Activated naive CD8-positive, alpha-beta T cell treated with anti-CD3 and anti-CD28 coated beads, Interleukin-2, amount 50 U/mL, for 16 hours (primary cell): Measurements from ENCODE around the gene CDC42SE2.

Experiments
- DNase-seq: peaks from one replicate; pipeline ENCODE4 v3.0.0-alpha.2; 2020; ENCODE audit warnings: low read depth, low spot score

CDC42SE2 gene, protein sequence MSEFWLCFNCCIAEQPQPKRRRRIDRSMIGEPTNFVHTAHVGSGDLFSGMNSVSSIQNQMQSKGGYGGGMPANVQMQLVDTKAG

DNA sequence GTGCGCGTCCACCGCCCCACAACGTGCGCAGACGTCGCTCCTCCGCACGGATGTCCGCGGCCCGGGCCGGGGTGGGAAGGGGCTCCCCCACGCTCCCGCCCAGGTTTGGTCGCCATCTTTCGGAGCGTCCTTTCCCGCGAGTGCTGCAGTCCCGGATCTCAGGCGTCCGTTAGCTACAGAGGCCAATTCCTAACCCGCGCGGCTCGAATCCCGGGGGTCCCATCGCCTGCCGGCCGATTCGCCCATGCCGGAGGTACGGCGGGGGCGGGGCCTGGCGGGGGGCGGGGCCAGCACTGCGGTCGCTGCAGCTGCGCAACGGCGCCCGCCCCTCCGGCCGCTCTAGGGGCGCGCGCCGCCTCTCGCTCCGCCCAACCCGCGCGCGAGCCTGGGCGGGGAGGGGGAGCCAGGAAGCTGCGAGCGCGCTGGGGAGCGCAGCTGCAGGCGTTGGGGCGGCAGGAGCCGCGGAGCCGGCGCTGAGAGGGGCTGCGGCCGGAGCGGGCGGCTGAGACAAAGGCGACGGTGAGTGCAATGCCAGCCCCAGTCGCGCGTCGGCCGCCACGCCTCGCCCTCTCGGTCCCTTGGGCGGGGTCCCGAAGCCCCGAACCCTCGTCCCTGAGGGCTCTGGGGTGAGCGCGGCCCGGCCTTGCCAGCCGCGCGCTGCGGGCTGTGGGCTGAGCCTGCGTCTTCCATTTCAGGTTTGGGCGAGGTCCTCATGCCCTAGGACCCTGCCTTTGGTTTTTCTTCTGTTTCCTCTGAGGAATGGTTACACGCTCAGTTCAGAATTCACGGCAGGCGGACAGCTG lies at the start of gene CDC42SE2:
TSS of gene CDC42SE2 (plus strand) at position 406 of the 803 bp plus-strand sequence. CDS start 95,441 bp downstream, outside the sequence.
- DNase-seq: peak; percentile 71

DNA sequence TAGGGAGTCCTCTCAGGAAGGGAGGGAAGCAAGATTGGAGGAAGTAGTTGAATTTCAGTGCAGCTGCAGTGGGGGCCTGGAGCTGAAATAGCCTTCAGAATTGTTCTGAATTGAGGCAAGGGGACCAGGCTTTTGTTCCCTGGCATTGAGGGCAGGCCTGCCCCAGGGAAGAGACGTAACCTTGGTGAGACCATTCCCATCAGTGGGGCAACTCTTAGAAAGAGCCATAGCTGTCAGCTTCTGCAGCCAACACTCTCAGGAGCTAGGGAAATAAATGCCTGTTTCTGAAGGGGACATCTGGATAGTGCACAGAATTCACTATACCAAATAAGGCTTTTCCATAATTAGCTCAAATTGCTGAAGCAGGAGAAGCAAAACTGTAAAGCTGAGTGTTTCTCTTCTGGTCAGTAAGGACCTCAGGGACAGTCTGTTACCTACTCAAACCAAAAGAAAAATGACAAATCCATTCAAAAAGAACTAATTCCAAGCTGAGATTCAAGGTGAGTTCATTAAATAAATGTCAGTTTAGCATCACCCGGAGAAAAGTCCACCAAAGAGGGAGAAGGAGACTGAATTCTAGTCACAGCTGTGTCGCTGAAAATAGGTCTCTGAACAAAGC lies 49.1 kb upstream of the CDC42SE2 start:
- DNase-seq: no peak

DNA sequence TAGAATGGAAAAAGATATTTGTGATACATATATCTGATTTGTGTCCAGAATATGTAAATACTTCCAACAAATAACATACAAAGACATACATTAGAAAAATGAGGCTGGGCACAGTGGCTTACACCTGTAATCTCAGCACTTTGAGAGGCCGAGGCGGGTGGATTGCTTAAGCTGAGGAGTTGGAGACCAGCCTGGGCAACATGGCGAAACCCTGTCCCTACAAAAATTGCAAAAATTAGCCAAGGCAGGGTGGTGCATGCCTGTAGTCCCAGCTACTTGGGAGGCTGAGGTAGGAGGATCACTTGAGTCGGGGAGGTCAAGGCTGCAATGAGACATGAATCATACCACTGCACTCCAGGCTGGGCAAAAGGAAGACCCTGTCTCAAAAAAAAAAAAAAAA lies 46.1 kb upstream of the CDC42SE2 start:
- DNase-seq: no peak

DNA sequence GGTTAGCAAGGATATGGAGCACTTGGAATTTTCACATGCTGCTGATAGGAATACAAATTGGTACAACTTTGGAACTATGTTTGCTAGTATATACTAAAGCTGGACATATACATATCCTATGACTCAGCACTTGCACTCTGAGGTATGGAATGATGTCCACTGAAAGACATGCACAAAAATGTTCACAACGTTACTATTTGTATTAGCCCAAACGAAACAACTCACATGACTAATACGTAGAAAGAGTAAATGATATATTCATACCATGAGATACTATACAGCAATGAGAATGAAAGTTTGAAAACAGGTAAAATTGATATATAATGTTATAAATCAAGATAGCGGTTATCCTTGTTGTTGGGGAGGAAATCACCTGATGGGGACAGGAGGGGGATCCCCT lies 45.5 kb upstream of the CDC42SE2 start:
- DNase-seq: no peak

DNA sequence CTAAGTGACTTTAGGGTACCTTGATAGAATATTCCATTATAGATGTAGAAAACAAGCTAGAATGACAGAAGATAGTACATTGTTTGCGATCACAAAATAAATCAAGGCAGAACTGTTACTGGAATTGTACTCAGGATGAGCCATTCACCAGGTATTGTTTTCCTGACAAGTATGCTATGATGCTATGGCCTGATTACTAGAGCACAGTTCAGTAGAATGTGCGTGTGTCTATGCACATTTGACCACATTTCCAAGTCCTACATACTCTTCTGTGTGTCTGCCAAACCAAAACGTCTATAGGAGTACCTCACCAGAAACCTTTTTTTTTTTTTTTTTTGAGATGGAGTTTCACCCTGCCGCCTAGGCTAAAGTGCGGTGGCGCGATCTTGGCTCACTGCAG lies 43.3 kb upstream of the CDC42SE2 start:
- DNase-seq: no peak

DNA sequence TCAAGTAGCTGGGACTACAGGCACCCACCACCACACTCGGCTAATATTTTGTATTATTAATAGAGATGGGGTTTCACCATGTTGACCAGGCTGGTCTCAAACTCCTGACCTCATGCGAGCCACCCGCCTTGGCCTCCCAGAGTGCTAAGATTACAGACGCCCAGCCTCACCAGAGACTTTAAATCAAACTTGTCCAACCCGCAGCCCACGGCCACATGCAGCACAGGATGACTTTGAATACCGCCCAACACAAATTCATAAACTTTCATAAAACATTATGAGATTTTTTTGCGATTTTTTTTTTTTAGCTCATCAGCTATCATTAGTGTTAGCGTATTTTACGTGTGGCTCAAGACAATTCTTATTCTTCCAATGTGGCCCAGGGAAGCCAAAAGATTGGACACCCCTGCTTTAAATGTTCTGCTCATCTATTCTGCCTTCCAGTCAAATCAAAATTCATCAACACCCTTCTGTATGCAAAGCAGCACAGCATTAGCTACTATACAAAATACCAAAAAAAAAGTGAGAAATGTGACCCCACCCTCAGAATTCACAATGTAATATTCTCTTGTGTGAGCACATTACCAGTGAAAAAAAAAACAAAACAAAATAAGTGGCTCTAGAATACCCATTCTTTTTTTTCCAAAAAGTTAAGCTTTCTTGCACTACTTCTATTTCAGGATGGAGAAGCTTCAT lies 42.7 kb upstream of the CDC42SE2 start:
- DNase-seq: no peak

DNA sequence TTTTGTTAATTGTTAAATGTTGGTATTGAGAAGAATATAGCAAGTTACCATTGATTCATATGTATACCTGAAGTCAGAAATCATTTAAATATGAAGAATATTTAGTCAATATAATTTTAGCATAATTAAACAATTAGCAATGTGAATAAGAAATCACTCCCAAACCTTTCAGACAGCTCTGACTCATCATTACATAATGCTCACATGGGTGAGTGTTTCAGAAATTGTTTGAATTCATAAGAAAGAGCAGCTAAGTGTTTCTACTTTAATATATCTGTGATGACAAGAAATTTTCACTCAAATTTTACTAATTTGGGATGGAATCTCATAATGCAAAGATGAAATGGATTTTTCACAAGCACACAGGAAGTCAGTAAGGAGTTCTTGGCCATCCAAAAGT lies 42.0 kb upstream of the CDC42SE2 start:
- DNase-seq: no peak

DNA sequence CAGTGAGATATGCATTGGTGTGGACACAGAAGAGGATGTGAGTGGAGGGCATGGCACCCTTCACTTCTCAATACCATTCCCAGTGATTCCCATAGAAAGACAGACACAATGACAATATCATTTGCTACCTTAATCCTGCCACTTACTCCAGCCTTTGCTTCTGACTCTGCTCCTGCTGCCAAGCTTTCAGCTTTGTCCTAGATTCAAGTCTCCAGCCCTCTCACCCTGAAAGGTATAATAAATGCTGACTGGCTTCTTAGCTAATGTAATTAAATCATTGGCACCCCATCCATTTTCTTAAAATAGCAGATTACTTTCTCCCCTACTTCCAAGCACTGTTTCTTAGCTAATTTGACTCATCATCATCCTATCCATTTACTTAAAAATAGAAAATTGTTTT lies 41.1 kb upstream of the CDC42SE2 start:
- no peak for DNase-seq

DNA sequence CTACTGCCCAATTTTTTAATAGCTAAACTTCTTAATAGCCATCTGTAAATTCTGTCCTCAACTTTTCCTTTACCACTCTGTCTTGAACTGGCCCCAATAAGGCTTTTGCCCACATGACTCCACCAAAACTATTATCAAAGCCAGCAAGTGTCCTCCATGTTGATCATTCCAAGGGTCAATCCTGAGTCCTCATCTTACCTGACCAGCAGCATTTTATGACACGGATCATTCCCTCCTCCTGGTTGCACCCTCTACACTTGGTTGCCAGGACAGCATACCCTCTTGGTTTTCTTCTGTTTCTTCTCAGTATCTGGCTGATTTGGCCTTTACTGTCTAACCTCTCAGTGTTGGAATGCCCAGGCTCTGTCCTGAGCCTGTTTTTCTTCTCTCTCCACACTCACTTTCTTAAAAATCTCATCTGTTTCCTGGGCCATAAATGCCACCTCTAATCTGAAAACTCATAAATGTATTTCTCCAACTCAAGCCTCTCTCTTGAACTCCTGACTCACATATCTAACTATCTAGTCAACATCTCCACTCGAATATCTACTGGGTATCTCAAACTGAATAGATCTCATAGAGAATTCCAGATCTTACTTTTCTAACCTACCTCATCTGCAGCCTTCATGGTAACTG lies 40.0 kb upstream of the CDC42SE2 start:
- DNase-seq: no peak

DNA sequence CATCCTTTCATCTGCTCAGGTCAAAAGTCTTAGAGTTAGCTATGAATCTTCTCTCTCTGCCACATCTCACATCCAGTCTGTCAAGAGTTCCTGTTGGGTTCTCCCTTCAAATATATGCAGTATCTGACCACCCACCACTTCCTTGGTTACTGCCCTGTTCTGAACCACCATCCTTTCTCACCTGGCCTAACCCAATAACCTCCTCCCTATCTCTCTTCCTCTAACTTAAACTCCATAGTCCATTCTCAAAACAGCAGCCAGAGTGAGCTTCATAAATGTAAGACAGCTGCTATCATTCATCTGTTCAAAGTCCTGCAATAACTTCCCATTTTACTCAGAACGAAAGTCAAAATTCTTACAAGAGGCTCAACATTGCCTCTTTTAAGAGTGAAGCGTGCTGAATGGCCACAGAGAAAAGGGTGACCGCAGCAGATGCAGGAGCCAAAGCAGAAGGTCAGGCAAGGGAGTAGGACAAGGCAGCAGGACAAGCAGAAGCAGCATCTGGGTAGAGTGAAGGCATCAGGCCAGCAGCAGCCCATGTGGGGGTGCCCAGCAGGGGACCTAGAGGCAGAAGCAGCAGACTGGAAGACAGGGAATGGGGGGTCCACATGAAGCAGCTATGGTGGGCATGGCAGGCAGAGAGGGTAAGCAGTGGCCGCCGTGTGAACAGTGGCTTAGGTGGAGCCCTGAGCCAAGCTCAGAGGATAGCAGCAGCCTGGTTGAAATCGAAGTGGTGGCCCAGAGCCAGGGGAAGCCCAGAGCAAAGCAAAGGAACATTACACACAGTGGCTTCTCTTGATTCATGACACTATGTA lies 39.3 kb upstream of the CDC42SE2 start:
- no peak for DNase-seq

DNA sequence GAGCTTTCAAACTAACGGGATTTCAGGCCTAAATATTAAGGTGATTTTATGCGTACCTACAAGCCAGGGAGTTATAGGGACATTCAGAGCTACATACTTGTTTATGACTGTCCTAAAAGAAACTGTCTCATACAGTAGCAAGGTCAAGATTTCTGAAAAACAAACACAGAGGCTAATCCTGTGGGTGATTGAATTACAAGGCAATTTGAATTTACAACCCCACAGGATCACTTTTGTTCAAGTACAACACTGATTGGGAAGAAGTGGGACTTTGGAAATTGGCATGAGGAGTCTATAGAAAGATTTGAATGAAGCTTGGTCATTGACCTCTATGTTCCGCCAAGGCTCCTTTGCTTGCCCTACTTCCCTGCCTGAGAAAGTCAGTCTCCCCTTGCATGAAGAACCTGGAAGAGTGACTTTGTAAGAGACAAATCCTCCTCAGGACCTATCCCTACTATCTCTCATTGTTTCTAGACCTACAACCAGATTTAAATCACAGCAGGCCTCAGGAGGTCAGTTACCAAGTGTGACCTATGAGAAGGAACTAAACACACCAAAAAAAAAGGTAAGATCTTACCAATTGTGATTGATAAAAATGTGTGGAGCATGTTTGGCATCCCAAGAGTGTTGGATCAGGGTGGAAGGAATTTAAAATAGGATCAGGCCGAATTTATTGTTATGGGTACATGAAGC lies 38.4 kb upstream of the CDC42SE2 start:
- DNase-seq: no peak

DNA sequence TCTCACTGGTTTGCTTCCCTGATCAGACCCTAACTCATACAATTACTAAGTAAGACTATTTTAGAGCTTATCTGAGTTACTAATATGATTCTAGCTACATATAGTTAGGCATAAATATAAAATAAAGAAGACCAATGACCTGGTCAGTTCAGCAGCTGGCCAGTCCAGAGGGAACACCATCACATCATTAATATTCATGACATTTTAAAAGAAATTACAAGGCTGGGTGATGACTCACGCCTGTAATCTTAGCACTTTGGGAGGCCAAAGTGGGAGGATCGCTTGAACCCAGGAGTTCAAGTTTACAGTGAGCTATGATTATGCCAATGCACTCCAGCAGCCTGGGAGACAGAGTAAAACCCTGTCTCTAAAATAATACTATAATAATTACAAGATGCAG lies 37.0 kb upstream of the CDC42SE2 start:
- DNase-seq: no peak

DNA sequence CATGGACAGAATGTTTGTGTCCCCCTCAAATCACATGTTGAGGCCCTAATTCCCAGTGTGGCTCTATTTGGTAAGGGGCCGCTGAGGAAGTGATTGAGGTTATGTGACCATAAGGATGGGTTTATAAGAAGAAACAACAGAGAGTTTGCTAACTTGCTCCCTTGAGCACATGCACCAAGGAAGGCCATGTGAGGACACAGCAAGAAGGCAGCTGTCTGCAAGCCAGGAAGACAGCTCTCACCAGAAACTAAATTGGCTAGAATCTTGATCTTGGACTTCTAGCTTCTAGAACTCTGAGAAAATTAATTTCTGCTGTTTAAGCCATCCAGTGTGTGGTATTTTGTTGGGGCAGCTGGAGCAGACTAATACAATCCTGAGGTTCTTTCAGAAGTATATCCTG lies 35.2 kb upstream of the CDC42SE2 start:
- no peak for DNase-seq

DNA sequence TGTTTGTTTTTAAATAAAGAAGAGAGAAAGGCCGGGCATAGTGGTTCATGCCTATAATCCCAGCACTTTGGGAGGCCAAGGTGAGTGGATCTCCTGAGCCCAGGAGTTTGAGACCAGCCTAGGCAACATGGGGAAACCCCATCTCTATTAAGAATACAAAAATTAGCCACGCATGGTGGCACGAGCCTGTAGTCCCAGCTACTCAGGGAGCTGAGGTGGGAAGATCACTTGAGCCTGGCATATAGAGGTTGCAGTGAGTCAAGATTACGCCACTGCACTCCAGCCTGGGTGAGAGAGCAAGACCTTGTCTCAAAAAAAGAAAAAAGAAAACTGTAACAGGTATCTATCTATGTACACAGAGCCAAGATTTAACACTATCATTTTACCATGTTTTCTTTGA lies 34.2 kb upstream of the CDC42SE2 start:
- no peak for DNase-seq

DNA sequence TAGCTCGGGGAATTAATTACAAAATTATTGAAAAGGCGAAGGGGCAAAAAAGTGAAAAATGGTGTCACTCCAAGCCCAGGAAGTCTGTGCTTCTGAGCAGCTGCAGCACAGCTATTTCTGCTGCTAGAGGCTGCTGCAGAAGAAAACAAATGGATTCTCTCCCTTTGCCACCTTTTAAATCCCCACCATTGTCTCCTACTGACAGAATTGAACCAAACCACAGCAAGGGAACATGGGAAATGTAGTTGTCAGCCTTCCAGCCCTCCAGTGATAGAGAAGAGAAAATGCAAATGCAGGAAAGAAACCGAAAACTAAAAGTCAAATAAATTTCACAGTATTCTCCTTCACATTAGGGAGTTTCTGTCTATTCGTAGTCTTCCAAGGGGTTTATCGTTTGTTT lies 33.4 kb upstream of the CDC42SE2 start:
- DNase-seq: no peak

DNA sequence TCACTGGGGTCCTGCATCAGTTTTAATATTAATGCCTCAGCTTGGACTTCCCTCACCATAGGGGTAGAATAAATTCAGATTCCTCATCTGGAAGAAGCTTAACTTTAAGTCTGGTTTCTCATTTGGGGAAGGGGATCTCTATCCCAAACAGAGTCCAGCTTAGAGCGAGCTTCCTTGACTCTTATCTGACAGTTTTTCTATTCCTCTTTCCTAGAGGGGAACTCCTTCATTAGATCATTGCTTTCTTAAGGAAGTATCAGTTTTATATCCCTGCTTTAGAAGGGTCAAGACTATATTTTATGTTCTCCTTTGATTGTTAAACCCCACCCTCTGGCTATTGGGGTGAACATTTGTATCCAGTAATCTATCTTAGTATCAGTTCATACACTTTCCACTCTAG lies 24.2 kb upstream of the CDC42SE2 start:
- no peak for DNase-seq

DNA sequence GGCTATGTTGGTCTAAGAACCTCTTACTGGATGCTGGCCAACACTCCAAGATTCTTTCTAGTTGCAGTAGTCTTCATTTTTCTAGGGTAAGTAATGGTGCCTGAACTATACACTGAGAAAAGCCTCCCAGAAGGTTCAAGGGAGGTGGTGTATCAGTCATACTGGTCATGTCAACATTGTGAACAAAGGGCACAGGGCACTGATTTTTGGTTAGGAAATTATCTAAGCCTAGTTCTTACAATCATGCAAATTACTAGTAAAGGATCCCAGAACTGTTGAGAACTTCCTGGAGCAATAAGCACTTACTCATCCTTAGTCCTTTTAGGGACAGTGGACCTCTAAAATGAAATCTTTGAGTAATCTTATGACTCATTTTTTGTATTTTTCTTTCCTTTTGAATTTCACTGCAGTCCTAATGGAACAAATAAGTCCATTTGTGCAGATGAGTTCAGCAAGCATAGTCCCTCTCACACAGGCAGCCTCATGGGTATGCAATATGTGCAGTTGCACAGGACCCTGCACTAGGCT lies 21.1 kb upstream of the CDC42SE2 start:
- DNase-seq: no peak

DNA sequence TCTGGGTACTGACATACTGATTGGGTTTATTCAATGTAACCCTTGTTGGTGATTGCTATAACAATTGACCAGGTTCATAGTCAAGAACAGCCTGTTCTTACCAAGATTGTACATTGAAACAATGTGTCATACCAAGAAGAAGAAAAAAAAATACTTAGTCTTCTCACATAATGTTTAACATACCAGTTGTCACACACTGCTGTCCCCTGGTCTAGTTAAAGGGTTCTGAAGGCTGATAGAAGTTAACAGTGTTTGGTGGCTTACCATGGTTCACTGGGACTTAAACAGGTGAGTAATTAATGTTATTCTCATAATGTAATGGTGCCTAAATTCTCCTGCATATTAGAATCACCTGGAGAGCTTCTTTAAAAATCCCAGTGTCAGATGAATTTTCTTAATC lies 18.5 kb upstream of the CDC42SE2 start:
- DNase-seq: no peak

DNA sequence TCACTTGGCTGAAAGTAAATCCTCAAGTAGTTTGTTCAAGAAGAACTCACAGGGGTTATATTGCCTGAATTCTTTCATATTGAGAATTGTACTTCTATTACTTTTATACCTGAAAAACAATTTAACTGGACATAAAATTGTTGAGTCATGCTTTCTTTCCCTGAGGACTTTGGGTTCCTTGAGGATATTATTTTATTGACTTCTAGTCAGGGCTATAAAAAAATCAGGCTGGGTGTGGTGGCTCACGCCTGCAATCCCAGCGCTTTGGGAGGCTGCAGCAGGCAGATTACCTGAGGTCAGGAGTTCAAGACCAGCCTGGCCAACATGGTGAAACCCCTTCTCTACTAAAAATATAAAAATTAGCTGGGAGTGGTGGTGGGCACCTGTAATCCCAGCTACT lies 17.9 kb upstream of the CDC42SE2 start:
- DNase-seq: no peak

DNA sequence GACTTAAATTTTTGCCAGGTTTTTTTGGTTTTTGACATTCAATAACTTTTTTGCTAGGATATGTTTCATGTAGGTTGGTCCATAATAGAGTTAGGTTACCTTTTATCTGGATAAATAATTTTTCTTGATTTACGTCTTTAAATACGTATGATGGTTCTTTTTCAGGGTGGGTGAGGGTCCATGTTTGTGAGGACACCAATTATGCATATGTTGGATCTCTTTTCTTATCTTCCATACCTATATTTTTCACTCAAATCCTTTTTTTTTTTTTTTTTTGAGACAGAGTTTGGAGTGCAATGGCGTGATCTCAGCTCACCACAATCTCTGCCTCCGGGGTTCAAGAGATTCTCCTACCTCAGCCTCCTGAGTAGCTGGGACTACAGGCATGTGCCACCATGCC lies 17.3 kb upstream of the CDC42SE2 start:
- DNase-seq: no peak
